ENCODE data around the gene MYOM1.
"Not testable (repeated sequence)": the region's sequence is repeated elsewhere in the genome, so short reads cannot be mapped to it uniquely, and the experiment has no call there.

Gene MYOM1

GRCh38 chr18:3079653-3080052 lies 140.1 kb downstream of the MYOM1 start:
- no peak for TF ChIP-seq CTCF (IDR thresholded peaks at IDR 0.05; ENCODE audit: extremely low read depth, missing control alignments)
- DNase-seq (ENCODE audit: low spot score): no peak

- no peak for DNase-seq (ENCODE audit: low spot score)
- no peak for TF ChIP-seq CTCF (IDR thresholded peaks at IDR 0.05; ENCODE audit: extremely low read depth, missing control alignments)
Observed at GRCh38 chr18:3075491-3075890, 144.3 kb downstream of the MYOM1 start.

- no peak for TF ChIP-seq CTCF (IDR thresholded peaks at IDR 0.05; ENCODE audit: extremely low read depth, missing control alignments)
- DNase-seq (ENCODE audit: low spot score): no peak
Observed at GRCh38 chr18:3074087-3074486, 145.7 kb downstream of the MYOM1 start.

- DNase-seq (ENCODE audit: low spot score): not testable (repeated sequence)
Observed at GRCh38 chr18:3073353-3073752, 146.4 kb downstream of the MYOM1 start.

GRCh38 chr18:3071676-3072075 lies 148.1 kb downstream of the MYOM1 start:
- TF ChIP-seq CTCF (IDR thresholded peaks at IDR 0.05; ENCODE audit: extremely low read depth, missing control alignments): no peak
- DNase-seq (ENCODE audit: low spot score): no peak

GRCh38 chr18:3069671-3070433 lies 149.9 kb downstream of the MYOM1 start:
- no peak for TF ChIP-seq CTCF (IDR thresholded peaks at IDR 0.05; ENCODE audit: extremely low read depth, missing control alignments)
- no peak for DNase-seq (ENCODE audit: low spot score)

GRCh38 chr18:3067722-3068121 lies 152.0 kb downstream of the MYOM1 start:
- no peak for TF ChIP-seq CTCF (IDR thresholded peaks at IDR 0.05; ENCODE audit: extremely low read depth, missing control alignments)
- DNase-seq (ENCODE audit: low spot score): no peak

- no peak for DNase-seq (ENCODE audit: low spot score)
- TF ChIP-seq CTCF (IDR thresholded peaks at IDR 0.05; ENCODE audit: extremely low read depth, missing control alignments): no peak
Observed at GRCh38 chr18:3067165-3067661, 152.6 kb downstream of the MYOM1 start.
